ENCODE data around the gene KMT2E.
"Not testable (repeated sequence)": the region's sequence is repeated elsewhere in the genome, so short reads cannot be mapped to it uniquely, and the experiment has no call there.

Gene KMT2E

DNA sequence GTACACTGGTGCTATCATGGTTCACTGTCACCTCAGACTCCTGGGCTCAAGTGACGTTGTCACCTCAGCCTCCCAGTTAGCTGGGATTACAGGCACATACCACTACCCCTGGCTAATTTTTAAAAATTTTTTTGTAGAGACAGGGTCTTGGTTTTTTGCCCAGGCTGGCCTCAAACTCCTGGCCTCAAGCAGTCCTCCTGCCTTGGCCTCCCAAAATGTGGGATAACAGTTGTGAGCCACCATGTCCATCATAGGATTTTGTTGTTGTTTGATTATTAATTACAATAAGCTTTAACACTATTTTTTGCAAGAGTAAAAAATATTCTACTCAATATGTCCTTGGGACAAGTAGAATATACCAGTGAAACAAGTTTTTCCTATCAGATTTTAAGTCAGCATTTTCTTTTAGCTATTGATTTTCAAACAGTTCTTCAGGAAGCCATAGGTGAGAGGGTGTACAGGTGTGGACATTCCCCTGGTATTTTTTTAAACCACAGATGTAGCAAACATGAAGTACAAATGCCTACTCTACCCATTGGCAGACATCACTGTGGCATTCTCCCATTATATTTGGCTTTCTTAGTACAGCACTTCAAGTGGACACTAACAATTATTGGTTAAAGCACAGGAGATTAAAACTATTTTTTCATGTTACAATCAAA lies 18.7 kb downstream of the KMT2E start:
- no peak for DNase-seq

DNA sequence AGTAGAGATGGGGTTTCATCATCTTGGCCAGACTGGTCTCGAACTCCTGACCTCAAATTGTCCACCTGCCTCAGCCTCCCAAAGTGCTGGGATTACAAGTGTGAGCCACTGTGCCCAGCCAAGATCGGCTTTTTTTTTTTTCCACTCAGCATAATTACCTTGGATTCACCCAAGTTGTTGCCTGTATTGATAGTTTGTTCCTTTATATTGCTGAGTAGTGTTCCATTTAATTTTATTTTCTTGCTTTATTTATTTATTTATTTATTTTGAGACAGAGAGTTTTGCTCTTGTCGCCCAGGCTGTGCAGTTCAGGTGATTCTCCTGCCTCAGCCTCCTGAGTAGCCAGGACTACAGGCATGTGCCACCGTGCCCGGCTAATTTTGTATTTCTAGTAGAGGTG lies 21.3 kb downstream of the KMT2E start:
- no peak for DNase-seq

DNA sequence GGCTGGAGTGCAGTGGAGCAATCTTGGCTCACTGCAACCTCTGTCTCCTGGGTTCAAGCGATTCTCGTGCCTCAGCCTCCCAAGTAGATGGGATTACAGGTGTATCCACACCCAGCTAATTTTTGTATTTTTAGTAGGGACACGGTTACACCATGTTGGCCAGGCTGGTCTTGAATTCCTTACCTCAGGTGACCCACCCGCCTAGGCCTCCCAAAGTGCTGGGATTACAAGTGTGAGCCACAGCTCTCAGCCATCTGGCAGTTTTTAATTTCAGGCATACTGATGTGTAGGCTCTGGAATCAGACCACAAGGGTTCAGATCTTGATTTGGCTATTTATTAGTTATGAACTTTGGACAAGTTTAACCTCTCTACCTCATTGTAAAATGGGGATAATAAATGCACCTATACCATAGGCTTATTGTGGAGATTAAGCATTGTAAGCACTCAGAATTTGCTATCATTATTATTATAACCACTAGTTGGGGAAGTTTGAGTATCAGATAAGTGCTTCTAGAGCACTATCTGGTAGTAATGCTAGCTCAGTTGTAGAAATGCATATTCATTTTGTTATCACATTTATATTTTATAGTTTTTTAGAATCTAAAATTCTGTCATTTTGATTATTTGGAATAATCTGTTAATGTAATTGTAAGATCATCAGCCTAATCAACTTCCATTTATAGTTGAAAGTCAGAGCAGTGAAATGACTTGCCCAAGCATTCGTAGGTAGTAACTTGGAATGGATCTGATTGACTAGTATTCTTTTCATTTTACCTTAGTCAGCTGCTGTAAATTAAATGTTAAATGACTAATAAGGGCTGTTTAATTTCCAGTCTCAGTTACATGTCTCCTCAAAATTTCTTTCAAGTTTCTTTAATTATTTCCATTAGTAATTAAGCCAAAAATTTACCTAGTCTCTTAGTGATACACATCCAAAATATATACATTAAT lies 22.5 kb downstream of the KMT2E start:
- no peak for DNase-seq

DNA sequence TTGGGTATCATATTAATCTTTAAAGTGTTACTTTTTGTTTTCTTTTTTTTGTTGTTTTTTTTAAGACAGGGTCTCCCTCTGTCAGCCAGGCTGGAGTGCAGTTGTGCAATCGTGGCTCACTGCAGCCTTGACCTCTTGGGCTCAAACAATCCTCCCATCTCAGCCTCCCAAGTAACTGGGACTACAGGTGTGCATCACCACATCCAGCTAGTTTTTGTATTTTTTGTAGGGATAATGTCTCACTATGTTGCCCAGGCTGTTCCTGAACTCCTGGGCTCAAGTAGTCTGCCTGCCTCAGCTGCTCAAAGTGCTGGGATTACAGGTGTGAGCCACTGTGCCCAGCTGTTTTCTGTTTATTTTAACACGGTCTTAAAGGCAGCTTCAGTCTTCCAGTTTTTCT lies 23.3 kb downstream of the KMT2E start:
- DNase-seq: no peak

DNA sequence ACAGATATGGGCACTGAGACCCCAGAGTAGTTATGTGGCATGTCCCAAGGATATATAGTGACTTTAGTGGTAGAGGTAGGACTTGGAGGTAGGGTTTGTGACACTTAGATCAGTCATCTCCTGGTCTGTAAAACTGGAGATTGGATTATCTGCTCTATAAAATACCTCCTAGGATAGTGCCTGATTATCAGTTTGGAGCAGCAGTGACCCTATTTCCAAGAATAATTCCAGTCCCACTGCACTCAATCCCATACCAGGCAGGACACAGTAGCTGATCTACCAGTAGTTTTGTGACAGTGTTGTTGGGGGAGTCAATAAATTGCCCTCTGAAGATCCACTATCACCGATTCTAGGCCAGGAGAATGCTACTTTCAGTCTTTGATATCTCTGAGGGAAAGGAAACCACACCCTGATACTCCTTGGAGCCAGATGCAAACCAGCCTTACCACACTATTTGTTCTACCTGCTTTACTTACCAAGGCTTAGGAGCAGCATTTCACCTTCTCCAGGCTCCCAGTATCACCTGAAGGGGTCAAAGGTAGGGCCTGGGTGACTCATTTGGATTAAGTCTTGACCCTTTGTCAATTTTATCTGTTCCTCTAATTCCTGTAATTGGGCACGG lies 30.6 kb downstream of the KMT2E start:
- no peak for DNase-seq

- DNase-seq: no peak
These were observed 32.4 kb downstream of the KMT2E start for GRCh38 chr7:105046414-105046813.

- DNase-seq: no peak
These were observed 33.9 kb downstream of the KMT2E start for GRCh38 chr7:105047932-105048331.

- DNase-seq: no peak
These were observed 36.5 kb downstream of the KMT2E start for GRCh38 chr7:105050493-105050892.

GRCh38 chr7:105050899-105051298 lies 36.9 kb downstream of the KMT2E start:
- DNase-seq: not testable (repeated sequence)

GRCh38 chr7:105055084-105055483 lies 41.1 kb downstream of the KMT2E start:
- no peak for DNase-seq

DNA sequence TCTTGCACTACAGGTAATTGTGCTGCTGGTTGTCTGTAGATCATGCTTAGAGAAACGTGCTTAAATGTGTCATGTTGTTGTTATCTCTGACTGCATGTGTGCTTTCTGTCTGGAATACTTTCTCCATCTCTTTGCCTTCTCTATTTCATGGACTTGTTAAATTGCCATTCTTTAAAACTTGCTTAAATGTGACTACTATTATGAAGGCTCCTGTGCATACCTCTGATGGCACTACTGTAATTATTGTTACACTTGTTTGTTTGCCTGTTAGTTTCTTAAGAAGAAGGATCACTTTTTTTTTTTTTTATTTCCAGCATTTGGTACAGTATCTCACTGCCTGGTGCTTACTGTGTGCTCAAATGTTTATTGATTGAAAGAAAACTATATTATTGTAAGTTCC lies 41.6 kb downstream of the KMT2E start:
- no peak for DNase-seq

DNA sequence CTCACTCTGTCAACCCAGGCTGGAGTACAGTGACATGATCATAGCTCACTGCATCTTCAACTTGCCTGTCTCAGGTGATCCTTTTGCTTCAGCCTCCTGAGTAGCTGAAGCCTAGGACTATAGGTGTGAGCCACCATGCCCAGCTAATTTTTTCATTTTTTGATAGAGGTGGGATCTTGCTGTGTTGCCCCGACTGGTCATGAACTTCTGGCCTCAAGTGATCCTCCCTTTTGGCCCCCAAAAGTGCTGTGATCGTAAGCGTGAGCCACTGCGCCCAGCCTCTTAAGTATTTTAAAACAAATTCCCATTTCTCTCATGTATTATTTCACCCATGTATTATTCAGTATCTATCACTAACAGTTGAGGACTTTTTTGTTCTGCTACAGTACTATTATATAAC lies 43.5 kb downstream of the KMT2E start:
- DNase-seq: no peak

DNA sequence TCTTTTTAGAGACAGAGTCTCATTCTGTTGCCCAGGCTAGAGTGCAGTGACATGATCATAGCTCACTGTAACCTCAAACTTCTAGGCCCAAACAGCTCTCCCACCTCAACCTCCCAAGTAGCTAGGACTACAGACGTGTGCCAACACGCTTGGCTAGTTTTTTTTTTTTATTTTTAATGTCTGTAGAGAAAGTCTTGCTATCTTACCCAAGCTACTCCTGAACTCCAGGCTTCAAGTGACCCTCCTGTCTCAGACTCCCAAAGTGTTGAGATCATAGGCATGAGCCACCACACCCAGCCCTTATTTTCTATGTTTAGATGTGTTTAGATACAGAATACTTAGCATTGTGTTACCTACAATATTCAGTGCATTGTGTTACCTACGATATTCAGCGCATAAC lies 46.4 kb downstream of the KMT2E start:
- DNase-seq: no peak

GRCh38 chr7:105060923-105061322 lies 46.9 kb downstream of the KMT2E start:
- DNase-seq: no peak

GRCh38 chr7:105065104-105065503 lies 51.1 kb downstream of the KMT2E start:
- no peak for DNase-seq

- DNase-seq: no peak
These were observed 53.7 kb downstream of the KMT2E start for GRCh38 chr7:105067691-105068090.

- no peak for DNase-seq
These were observed 54.9 kb downstream of the KMT2E start for GRCh38 chr7:105068886-105069285.

DNA sequence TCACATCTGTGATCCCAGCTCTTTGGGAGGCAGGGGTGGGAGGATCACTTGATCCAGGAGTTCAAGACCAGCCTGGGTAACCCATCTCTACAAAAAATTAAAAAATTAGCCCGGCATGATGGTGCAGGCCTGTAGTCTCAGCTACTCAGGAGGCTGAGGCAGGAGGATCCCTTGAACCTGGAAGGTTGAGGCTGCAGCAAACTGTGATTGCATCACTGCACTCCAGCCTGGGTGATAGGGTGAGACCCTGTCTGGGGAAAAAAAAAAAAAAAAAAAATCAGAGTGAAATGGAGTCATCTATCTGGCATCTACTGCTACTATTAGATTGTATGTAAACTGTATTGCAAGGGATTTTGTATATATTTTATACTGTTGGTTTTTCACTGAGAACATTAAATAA lies 59.1 kb downstream of the KMT2E start:
- no peak for DNase-seq

DNA sequence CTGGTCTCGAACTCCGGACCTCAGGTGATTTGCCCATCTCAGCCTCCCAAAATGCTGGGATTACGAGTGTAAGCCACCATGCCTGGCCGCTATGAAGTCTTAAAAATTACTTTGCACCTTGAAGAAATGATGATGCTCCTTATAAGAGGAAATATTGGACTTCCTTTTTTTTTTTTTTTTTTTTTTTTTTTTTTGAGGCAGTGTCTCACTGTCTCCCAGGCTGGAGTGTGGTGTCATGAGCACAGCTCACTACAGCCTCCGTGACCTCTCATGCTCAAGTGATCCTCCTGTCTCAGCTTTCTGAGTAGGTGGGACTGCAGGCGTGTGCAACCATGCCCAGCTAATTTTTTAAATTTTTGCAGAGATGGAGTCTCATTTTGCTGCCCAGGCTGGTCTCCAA lies 65.3 kb downstream of the KMT2E start:
- peak; percentile 54 for DNase-seq

DNA sequence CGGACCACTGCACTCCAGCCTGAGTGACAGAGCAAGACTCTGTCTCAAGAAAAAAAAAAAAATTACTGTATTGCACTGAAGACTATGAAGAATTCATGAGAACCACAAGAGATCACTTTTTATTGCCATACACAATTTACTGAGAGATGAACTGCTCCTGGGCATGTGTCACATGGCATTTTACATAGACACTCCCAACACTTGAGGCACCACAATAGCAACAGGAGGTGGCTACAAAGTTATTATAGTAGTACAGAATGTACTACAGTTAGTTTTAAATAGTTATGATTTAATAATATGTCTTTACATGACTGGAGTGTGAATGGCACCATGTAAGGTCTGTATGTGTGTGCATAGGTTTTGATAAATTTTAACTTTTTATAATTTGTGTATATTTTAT lies 70.6 kb downstream of the KMT2E start:
- no peak for DNase-seq

GRCh38 chr7:105086850-105087249 lies 72.8 kb downstream of the KMT2E start:
- DNase-seq: no peak

DNA sequence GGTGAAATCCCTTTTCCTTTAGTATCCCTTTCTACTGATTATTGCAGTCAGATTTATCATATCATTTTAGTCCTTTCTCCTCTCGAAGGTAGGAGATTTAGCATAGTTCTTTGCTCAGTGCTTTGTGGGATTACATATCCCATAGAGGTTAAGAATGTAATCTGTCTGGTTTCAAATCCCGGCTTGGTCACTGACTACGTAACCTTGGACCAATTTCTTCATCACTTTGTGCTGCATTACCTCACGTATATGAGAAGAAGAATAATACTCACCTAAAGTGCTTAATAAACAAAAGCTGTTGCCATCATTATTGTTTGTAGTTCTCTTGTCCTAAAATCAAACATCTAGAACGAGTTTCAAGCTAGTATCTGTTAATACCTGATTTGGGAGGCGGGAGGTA lies 74.0 kb downstream of the KMT2E start:
- DNase-seq: no peak

DNA sequence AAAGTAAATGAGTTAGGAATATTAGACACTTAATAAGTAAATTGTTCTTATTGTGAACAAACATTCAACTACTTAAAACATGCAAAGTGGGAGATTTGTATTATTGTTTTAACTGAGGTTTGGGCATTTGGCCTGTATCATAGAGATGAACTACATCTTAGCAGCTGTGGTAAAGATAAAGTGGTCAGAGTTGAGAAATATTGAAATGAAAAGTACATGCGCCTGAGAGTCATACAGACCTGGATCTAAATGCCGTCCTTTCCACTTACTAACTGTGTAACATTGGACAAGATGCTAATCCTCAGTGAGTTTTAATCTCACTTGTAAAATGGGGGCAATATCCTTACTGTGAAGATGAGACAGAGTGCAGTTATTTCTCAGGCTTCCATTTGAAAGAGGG lies 74.5 kb downstream of the KMT2E start:
- DNase-seq: no peak

GRCh38 chr7:105094966-105095365 lies 81.0 kb downstream of the KMT2E start:
- DNase-seq: no peak
